C4-2B (cell line): ENCODE results near the gene GSG1L2.

Source experiments
- H3K27ac ChIP-seq: fragments of 450-650 bp; 2 replicates; pipeline ENCODE4 v1.5.1; 2017
- CTCF ChIP-seq: fragments of 450-650 bp; conservative IDR thresholded peaks from 2 replicates; pipeline ENCODE4 v1.5.1; 2017; ENCODE audit warnings: mild to moderate bottlenecking
- ZFX ChIP-seq: fragments of 450-650 bp; IDR thresholded peaks from 2 replicates; pipeline ENCODE4 v1.6.1; 2017

GSG1L2 gene

GRCh38 chr17:9821921-9822320 is at the start of gene GSG1L2:
GSG1L2 (minus strand) TSS chr17:9822079; CDS start chr17:9822071, 8 bp downstream.
- TF ChIP-seq ZFX (no peak), CTCF (no peak)
- no peak within 1 kb of the TSS for H3K27ac ChIP-seq

GRCh38 chr17:9868552-9868951 is 46.7 kb upstream of the GSG1L2 start:
- TF ChIP-seq ZFX (no peak), CTCF (no peak)
- no peak overlapping the region for H3K27ac ChIP-seq

DNA sequence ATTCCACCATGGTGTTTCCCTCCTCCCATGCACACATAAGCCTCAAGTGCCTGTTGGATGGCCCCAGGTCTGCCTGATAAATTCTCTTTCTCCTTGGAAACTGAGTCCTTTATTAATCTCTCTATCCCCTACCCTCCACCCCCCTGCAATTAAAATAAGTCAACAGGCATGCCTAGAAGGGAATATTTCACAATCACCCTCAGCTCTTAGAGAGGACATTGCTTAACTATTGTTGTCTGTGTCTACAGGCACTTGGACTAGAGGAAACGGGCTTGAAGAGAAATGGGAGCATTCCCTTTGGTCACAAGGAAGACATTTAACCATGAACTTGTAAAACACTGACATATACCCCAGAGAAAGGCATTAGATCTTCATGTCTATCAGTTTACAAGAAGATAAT is 43.7 kb upstream of the GSG1L2 start:
- no peak overlapping the region for H3K27ac ChIP-seq
- TF ChIP-seq ZFX (no peak), CTCF (no peak)

DNA sequence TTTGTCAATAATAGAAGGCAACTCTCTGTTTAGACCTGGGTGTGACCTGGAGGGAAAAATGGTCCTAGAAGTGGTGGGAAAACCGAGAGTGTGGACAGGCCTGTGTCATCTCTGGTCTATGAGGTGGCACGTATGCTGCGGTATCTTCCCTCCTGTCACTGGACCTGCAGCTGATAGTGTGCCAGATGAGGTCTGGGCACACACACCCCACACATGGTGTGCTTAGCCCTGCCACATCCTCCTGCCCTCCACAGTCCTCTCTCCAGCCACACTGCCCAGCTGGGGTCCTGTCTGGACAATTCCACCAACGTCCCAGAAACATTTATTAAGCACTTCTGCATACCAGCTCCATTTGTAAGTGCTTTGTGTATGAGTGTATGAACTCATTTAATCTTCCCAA is 41.1 kb upstream of the GSG1L2 start:
- TF ChIP-seq ZFX (no peak), CTCF (no peak)
- no peak overlapping the region for H3K27ac ChIP-seq

DNA sequence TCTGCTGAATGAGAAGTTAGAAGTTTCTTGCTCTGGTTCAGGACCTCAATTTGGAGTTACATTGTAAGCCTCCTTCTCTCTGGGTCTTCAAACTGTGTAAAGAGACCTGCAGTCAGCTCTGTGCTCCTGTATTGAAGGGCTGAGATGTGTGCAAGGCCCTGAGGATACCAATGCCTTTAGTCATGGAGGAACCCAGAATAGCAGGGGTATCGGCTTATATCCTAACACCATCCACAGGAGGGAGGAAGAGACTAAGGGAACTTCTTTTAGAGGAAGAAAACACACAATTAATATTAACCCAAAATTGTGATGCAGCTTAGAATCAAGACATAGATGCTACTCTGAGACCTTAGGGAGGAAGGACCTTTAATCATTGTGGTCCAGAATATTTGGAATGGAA is 40.3 kb upstream of the GSG1L2 start:
- TF ChIP-seq ZFX (no peak), CTCF (no peak)
- no peak overlapping the region for H3K27ac ChIP-seq

GRCh38 chr17:9860851-9861250 is 39.0 kb upstream of the GSG1L2 start:
- TF ChIP-seq ZFX (no peak), CTCF (no peak)
- no peak overlapping the region for H3K27ac ChIP-seq

- H3K27ac ChIP-seq: no peak overlapping the region
- no peak for TF ChIP-seq ZFX
- TF ChIP-seq CTCF: no peak
Measured at GRCh38 chr17:9859781-9860180, 37.9 kb upstream of the GSG1L2 start.
